ENCODE measurements around the gene SPCS1.

DNA sequence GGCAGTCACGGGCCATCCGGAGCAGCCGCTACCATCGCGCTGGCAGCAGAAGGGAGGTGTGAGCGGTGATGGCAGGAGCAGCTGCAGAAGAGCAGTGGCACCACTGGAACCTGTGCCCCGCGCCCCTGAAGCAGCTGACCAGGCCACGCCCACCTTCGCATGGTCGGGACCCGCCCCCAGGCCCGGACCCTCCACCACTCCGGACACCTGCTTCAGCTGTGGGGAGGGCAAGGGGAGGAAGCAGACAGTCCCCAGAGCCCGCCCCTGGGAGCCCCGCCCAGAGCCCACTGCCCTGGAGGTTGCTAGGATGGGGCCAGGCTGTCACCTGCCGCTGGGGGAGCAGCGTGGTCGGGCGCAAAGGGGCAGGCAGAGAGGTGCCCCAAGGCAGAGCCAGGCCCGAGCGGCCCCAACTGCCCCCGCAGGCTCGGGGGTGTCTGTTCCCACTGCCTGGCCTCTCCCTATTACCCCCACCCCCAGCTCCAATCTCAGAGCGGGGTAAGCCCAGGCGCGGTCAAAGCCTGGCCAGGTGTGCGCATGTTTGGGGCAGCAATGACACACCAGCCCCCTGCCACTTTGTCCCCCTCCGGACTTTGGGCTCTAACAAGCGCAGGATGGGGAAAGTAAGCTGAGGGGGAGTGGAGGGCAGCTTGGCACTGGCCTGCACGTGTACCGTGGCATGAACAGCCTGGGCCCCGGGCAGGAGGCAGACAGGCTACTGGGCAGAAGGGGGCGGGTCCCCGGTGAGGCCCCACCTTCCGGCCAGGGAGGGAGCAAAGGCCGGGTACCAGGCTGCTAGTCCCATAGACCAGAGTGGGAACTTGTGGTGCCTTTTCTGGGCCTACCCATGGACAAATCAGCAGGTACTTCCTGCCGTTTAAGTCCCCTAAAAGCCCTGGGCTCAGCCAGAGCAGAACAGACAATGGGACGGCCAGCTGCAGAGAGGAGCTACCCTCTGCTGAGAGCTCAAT is 8.7 kb downstream of the SPCS1 start:
- TF ChIP-seq, protein P1, sequence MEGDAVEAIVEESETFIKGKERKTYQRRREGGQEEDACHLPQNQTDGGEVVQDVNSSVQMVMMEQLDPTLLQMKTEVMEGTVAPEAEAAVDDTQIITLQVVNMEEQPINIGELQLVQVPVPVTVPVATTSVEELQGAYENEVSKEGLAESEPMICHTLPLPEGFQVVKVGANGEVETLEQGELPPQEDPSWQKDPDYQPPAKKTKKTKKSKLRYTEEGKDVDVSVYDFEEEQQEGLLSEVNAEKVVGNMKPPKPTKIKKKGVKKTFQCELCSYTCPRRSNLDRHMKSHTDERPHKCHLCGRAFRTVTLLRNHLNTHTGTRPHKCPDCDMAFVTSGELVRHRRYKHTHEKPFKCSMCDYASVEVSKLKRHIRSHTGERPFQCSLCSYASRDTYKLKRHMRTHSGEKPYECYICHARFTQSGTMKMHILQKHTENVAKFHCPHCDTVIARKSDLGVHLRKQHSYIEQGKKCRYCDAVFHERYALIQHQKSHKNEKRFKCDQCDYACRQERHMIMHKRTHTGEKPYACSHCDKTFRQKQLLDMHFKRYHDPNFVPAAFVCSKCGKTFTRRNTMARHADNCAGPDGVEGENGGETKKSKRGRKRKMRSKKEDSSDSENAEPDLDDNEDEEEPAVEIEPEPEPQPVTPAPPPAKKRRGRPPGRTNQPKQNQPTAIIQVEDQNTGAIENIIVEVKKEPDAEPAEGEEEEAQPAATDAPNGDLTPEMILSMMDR (IDR thresholded peaks at IDR 0.05; ENCODE audit: low read depth, low read length), result no peak
- TF ChIP-seq EZH2phosphoT487 (IDR thresholded peaks at IDR 0.05; ENCODE audit: low read depth), result no peak

Measured in OCI-LY3 (cell line).